Trophoblast cell (in vitro differentiated cells and primary cell): ENCODE results near the gene MEOX2.
A peak's percentile ranks its signal among the peaks of the same experiment; 100 is the strongest.

Source experiments
- DNase-seq, 2 donors: peaks; one replicate each; pipeline ENCODE4 v3.0.0-alpha.2; 2016
- H2AFZ ChIP-seq: 2 replicates; pipeline ENCODE4 v1.6.1; 2013; ENCODE audit warnings: low read length, moderate library complexity, mild to moderate bottlenecking; ENCODE audit not compliant: insufficient read depth, poor library complexity
- H2AK5ac ChIP-seq: 2 replicates; pipeline ENCODE4 v1.6.1; 2013; ENCODE audit warnings: mild to moderate bottlenecking, low read length
- H2BK120ac ChIP-seq: 2 replicates; pipeline ENCODE4 v1.6.1; 2013; ENCODE audit warnings: low read length, mild to moderate bottlenecking, moderate library complexity; ENCODE audit not compliant: insufficient read depth, poor library complexity
- H2BK12ac ChIP-seq: 2 replicates; pipeline ENCODE4 v1.6.1; 2013; ENCODE audit warnings: mild to moderate bottlenecking, low read length, moderate library complexity
- H2BK5ac ChIP-seq: 2 replicates; pipeline ENCODE4 v1.6.1; 2013; ENCODE audit warnings: low read length, low read depth, moderate library complexity, mild to moderate bottlenecking; ENCODE audit not compliant: poor library complexity
- H3K14ac ChIP-seq: 2 replicates; pipeline ENCODE4 v1.6.1; 2013; ENCODE audit warnings: mild to moderate bottlenecking, low read length
- H3K18ac ChIP-seq: 2 replicates; pipeline ENCODE4 v1.6.1; 2013; ENCODE audit warnings: mild to moderate bottlenecking, low read length
- H3K23ac ChIP-seq: 2 replicates; pipeline ENCODE4 v1.6.1; 2013; ENCODE audit warnings: low read length
- H3K27ac ChIP-seq: 2 replicates; pipeline ENCODE4 v1.5.1; 2013; ENCODE audit warnings: low read depth, mild to moderate bottlenecking, inconsistent platforms, low read length, moderate library complexity
- H3K27me3 ChIP-seq: 2 replicates; pipeline ENCODE4 v1.6.1; 2013; ENCODE audit warnings: inconsistent platforms, mild to moderate bottlenecking, low read length, moderate library complexity; ENCODE audit not compliant: insufficient read depth
- H3K36me3 ChIP-seq, 2 experiments: 1 replicate in 1 of 2; 2 replicates in 1 of 2; pipeline ENCODE4 v1.6.1; 2013; ENCODE audit warnings: low read length in 2 of 2, mild to moderate bottlenecking in 2 of 2, moderate library complexity in 1 of 2; ENCODE audit not compliant: insufficient read depth in 2 of 2, control insufficient read depth in 1 of 2
- H3K4ac ChIP-seq: 2 replicates; pipeline ENCODE4 v1.6.1; 2013; ENCODE audit warnings: low read depth, mild to moderate bottlenecking, low read length, moderate library complexity
- H3K4me1 ChIP-seq, 2 experiments: 1 replicate in 1 of 2; 2 replicates in 1 of 2; pipeline ENCODE4 v1.6.1; 2013; ENCODE audit warnings: low read length in 2 of 2, mild to moderate bottlenecking in 2 of 2, moderate library complexity in 1 of 2; ENCODE audit not compliant: insufficient read depth in 2 of 2, control insufficient read depth in 1 of 2
- H3K4me2 ChIP-seq: 2 replicates; pipeline ENCODE4 v1.6.1; 2013; ENCODE audit warnings: inconsistent platforms, mild to moderate bottlenecking, low read length, moderate library complexity
- H3K4me3 ChIP-seq: 2 replicates; pipeline ENCODE4 v1.5.1; 2013; ENCODE audit warnings: mild to moderate bottlenecking, low read depth, low read length, inconsistent platforms
- H3K79me1 ChIP-seq: one replicate; pipeline ENCODE4 v1.6.1; 2013; ENCODE audit warnings: low read length
- H3K79me2 ChIP-seq: 2 replicates; pipeline ENCODE4 v1.6.1; 2013; ENCODE audit warnings: low read length, mild to moderate bottlenecking; ENCODE audit not compliant: control insufficient read depth, insufficient read depth, poor library complexity
- H3K9ac ChIP-seq: 2 replicates; pipeline ENCODE4 v1.6.1; 2013; ENCODE audit warnings: mild to moderate bottlenecking, low read length
- H3K9me3 ChIP-seq: 2 replicates; pipeline ENCODE4 v1.6.1; 2013; ENCODE audit warnings: low read depth, mild to moderate bottlenecking, control low read depth, inconsistent platforms, low read length; ENCODE audit not compliant: insufficient read depth
- H4K12ac ChIP-seq: 2 replicates; pipeline ENCODE4 v1.6.1; 2013; ENCODE audit warnings: low read depth, mild to moderate bottlenecking, low read length, moderate library complexity
- H4K8ac ChIP-seq: 2 replicates; pipeline ENCODE4 v1.6.1; 2013; ENCODE audit warnings: low read depth, mild to moderate bottlenecking, low read length, moderate library complexity
- H4K91ac ChIP-seq: one replicate; pipeline ENCODE4 v1.6.1; 2013; ENCODE audit warnings: low read depth, mild to moderate bottlenecking, low read length, moderate library complexity
- WGBS: extraction: QIAGEN DNeasy Blood & Tissue Kit; methylation state at CpG from one replicate; pipeline ENCODE4 v1.1.7; 2013; ENCODE audit warnings: missing lambda C conversion rate; ENCODE audit not compliant: insufficient read length, insufficient coverage; ENCODE audit errors: extremely low coverage; 5-methylcytosine and 5-hydroxymethylcytosine counted together

MEOX2 gene

GRCh38 chr7:15688279-15688626, 1.8 kb upstream of the MEOX2 start:
- Histone ChIP-seq H4K8ac (no peak overlapping the region), H3K4me3 (no peak overlapping the region), H2BK120ac (no peak overlapping the region), H2AFZ (no peak overlapping the region), H4K12ac (no peak overlapping the region), H3K9ac (no peak overlapping the region), H3K4ac (no peak overlapping the region), H3K79me1 (no peaks in the 10 kb centered on the region), H2BK12ac (no peak overlapping the region), H4K91ac (no peak overlapping the region), H2AK5ac (no peak overlapping the region), H3K27ac (no peak overlapping the region), H3K4me1 (peaks cover 7 to 13% of the 10 kb centered on the region in 2 experiments), H2BK5ac (no peak overlapping the region), H3K23ac (no peak overlapping the region), H3K14ac (no peak overlapping the region), H3K27me3 (peaks cover 36% of the 10 kb centered on the region), H3K9me3 (peaks cover 5% of the 10 kb centered on the region), H3K36me3 (no peaks in the 10 kb centered on the region), H3K4me2 (no peak overlapping the region), H3K18ac (no peak overlapping the region), H3K79me2 (no peaks in the 10 kb centered on the region)
- no peak for DNase-seq
- no CpG with 5 or more reads among the region's 10 CpGs for whole genome bisulfite sequencing

GRCh38 chr7:15687546-15688278, 1.2 kb upstream of the MEOX2 start:
- Histone ChIP-seq H3K79me1 (no peaks in the 10 kb centered on the region), H3K27me3 (peaks cover 36% of the 10 kb centered on the region), H3K18ac (no peak overlapping the region), H3K4me3 (no peak overlapping the region), H2BK5ac (no peak overlapping the region), H4K91ac (no peak overlapping the region), H2BK120ac (no peak overlapping the region), H3K14ac (no peak overlapping the region), H3K79me2 (no peaks in the 10 kb centered on the region), H3K4ac (no peak overlapping the region), H2BK12ac (no peak overlapping the region), H4K12ac (no peak overlapping the region), H3K9ac (peak overlapping the region; percentile 40), H2AFZ (no peak overlapping the region), H4K8ac (no peak overlapping the region), H3K27ac (no peak overlapping the region), H3K9me3 (peaks cover 5% of the 10 kb centered on the region), H3K4me2 (peak overlapping the region; percentile 59), H3K23ac (no peak overlapping the region), H3K4me1 (peaks cover 7 to 13% of the 10 kb centered on the region in 2 experiments), H2AK5ac (no peak overlapping the region), H3K36me3 (no peaks in the 10 kb centered on the region)
- WGBS, result no CpG with 5 or more reads among the region's 21 CpGs
- no peak for DNase-seq

GRCh38 chr7:15686957-15687545, 568 bp upstream of the MEOX2 start:
- DNase-seq, result no peak
- Histone ChIP-seq H3K9me3 (peaks cover 5% of the 10 kb centered on the region), H2AK5ac (no peak overlapping the region), H3K79me2 (no peaks in the 10 kb centered on the region), H4K12ac (no peak overlapping the region), H3K4me2 (peak overlapping the region; percentile 59), H3K36me3 (no peaks in the 10 kb centered on the region), H3K23ac (no peak overlapping the region), H2BK5ac (no peak overlapping the region), H2AFZ (no peak overlapping the region), H3K18ac (no peak overlapping the region), H3K4ac (no peak overlapping the region), H3K14ac (no peak overlapping the region), H2BK120ac (no peak overlapping the region), H3K4me1 (peaks cover 7 to 13% of the 10 kb centered on the region in 2 experiments), H2BK12ac (no peak overlapping the region), H3K27me3 (peaks cover 36% of the 10 kb centered on the region), H3K9ac (no peak overlapping the region), H3K27ac (no peak overlapping the region), H3K79me1 (no peaks in the 10 kb centered on the region), H4K8ac (no peak overlapping the region), H3K4me3 (peak overlapping the region; percentile 35), H4K91ac (no peak overlapping the region)
- WGBS, result no CpG with 5 or more reads among the region's 30 CpGs

GRCh38 chr7:15685358-15686294, 857 bp downstream of the MEOX2 start:
- Histone ChIP-seq H3K27ac (no peak overlapping the region), H3K9me3 (peaks cover 5% of the 10 kb centered on the region), H2AFZ (peak overlapping the region; percentile 23), H3K14ac (no peak overlapping the region), H2AK5ac (no peak overlapping the region), H3K23ac (no peak overlapping the region), H4K12ac (no peak overlapping the region), H3K4me3 (peak overlapping the region; percentile 30), H2BK120ac (no peak overlapping the region), H4K91ac (no peak overlapping the region), H3K4me2 (peak overlapping the region; percentile 59), H3K4me1 (peaks cover 7 to 13% of the 10 kb centered on the region in 2 experiments), H3K79me2 (no peaks in the 10 kb centered on the region), H3K27me3 (peaks cover 36% of the 10 kb centered on the region), H3K18ac (no peak overlapping the region), H3K4ac (no peak overlapping the region), H3K36me3 (no peaks in the 10 kb centered on the region), H2BK12ac (no peak overlapping the region), H3K9ac (no peak overlapping the region), H4K8ac (no peak overlapping the region), H3K79me1 (no peaks in the 10 kb centered on the region), H2BK5ac (no peak overlapping the region)
- DNase-seq, result no peak
- no CpG with 5 or more reads among the region's 54 CpGs for WGBS
